GM12801 (cell line): ENCODE results near the gene TREH.

Source experiments
- CTCF ChIP-seq: IDR thresholded peaks from one replicate; pipeline ENCODE4 v1.5.1; 2011; ENCODE audit warnings: control low read depth; ENCODE audit not compliant: insufficient read length; ENCODE audit errors: extremely low read depth

Gene TREH

GRCh38 chr11:118691926-118692830 lies 12.7 kb upstream of the TREH start:
- no peak for TF ChIP-seq CTCF

DNA sequence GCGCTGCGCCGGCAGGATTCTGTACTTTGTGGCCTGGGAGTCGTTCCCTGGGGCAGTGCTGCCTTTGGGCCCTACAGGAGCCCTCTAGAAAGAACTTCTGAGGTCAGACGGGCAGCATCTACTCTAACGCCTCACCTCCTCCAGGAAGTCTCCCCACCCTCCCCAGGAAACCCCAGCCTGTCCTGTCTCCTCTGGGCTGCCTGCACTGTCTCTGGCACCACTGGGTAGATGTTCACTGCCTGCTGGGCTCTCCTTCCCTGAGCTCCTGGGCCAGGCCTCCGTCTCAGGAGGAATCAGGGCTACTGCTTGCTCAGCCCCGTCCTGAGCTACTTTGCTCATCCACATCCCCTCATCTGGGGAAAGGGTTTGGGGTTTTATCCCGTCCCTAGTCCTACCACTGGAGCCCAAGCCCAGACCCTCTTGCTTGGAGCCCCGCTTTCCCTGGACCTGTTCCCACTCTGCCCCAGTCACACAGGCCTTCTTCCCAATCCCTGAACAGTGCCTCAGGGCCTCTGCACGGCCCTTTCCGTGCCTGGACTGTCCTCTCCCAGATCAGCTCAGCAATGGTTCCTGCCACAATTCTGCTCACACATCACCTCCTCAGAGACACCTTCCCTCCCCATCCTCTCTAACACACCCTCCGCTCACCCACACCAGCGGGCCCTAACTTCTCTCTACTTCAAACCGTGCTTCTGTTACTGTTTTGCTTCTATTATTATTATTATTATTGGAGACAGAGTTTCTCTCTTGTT lies 11.3 kb upstream of the TREH start:
- TF ChIP-seq CTCF, result no peak

- TF ChIP-seq CTCF, result no peak
Observed at GRCh38 chr11:118689852-118690552, 10.6 kb upstream of the TREH start.

DNA sequence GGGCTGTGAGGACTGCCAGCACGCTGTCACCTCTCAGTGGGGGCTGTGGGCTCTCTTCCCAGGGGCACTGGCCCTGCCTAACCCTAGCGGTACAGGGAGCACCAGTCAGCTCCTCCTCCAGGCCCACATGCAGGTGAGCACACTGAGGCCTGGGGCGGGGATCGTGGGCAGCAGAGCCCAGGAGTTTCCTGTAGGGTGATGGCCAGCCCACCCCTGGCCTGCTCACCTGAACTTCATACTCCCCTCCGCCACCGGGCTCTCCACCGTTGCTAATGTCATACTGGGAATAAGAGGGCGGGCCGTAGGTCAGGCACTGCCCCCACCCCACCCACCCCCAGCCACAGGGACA lies 10.0 kb upstream of the TREH start:
- no peak for TF ChIP-seq CTCF

- no peak for TF ChIP-seq CTCF
Observed at GRCh38 chr11:118688851-118689502, 9.5 kb upstream of the TREH start.

DNA sequence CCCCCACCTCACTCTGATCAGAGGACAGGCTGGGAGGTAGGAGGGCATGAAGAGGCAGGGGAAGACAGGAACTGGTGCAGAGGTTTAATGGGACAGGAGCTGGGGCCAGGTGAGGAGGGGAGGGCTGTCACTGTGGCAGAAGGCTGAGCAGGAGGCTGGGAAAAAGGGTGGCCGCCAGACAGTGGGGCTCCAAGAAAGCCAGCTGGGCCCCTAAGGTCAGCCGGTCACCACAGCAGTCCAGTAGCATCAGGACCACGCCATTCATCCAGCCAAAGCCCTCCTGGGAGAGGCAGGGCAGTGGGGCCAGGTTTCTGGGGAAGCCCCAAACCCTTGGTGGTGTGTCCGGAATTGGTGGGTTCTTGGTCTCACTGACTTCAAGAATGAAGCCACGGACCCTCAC lies 8.5 kb upstream of the TREH start:
- TF ChIP-seq CTCF, result no peak

- TF ChIP-seq CTCF, result no peak
Observed at GRCh38 chr11:118684187-118684586, 4.7 kb upstream of the TREH start.
